Pancreas (tissue), 10 donors: ENCODE measurements around the gene ZDHHC14. TPM values are rescaled to one million over a fixed set of nuclear protein-coding genes. Genes with fewer than 3 reads are reported as not detected.
A peak's percentile ranks its signal among the peaks of the same experiment; 100 is the strongest.

Experiments
- ATAC-seq, 4 donors: fragments of 200-7000 bp; cut with Tn5 transposase; one replicate each; pipeline versions ENCODE4 v1.8.0 to v1.9.1; 2020; ENCODE audit warnings: mild to moderate bottlenecking in 4 of 4, moderate library complexity in 4 of 4
- DNase-seq, 6 donors: peaks; one replicate each; pipeline ENCODE4 v3.0.0-alpha.2; 2020
- FAIRE-seq: peaks from 2 replicates; lab custom pipeline; 2012; peaks lifted over from hg19 to GRCh38; lab: Jason Lieb, UNC
- H3K27ac ChIP-seq, 4 donors: fragments of 200-600 bp; sonication (generic); 1 replicate in 3 of 4; 2 replicates in 1 of 4; pipeline versions ENCODE4 v1.5.0 to v1.8.0; 2020
- H3K27me3 ChIP-seq, 4 donors: fragments of 200-600 bp; one replicate each; pipeline ENCODE4 v1.8.0; 2021
- H3K36me3 ChIP-seq, 3 donors: fragments of 200-600 bp; sonication (generic) in 1 of 3; one replicate each; pipeline versions ENCODE4 v1.5.0 to v1.8.0; 2020 to 2021
- H3K4me1 ChIP-seq, 3 donors: fragments of 200-600 bp; one replicate each; pipeline ENCODE4 v1.8.0; 2021
- H3K4me3 ChIP-seq, 4 donors: fragments of 200-600 bp; sonication (generic) in 2 of 4; one replicate each; pipeline versions ENCODE4 v1.5.0 to v1.8.0; 2020 to 2021
- H3K9me3 ChIP-seq, 4 donors: fragments of 200-600 bp; one replicate each; pipeline ENCODE4 v1.8.0; 2021
- WGBS, 2 donors: extraction: QIAGEN DNeasy Blood & Tissue Kit; methylation state at CpG; one replicate each; pipeline ENCODE4 v1.1.7; 2013; 5-methylcytosine and 5-hydroxymethylcytosine counted together
- intact Hi-C, 3 donors: fragments of 100-400 bp; cut with DNase I; formaldehyde crosslinking; loops; one replicate each; pipeline versions ENCODE4 v1.11.1 to v1.14.2; 2022
- polyA plus RNA-seq, 2 donors: library from polyadenylated mRNA; stranded (reverse); fragments of 200-250 nt; gene quantifications; one replicate each; pipeline ENCODE4 v1.2.3, GENCODE V29; 2013
- total RNA-seq, 6 donors: library from RNA; stranded (reverse); fragmentation: NEBNext Ultra II Directional in 4 of 6; extraction: Animal tissue kit (Norgen Biotek cat#: 25700) in 4 of 6; gene quantifications; one replicate each; pipeline versions ENCODE4 v1.2.1 to v1.2.4, GENCODE V29; 2021 to 2023
- TF ChIP-seq, protein P1 (sequence below), 4 donors: fragments of 200-600 bp; sonication (generic) in 3 of 4; IDR thresholded peaks; one replicate each; pipeline versions ENCODE4 v1.5.0 to v1.8.0; 2021; ENCODE audit warnings: antibody characterized with exemption in 4 of 4
- donor health status: healthy with polysubstance abuse.
- donor health status: DM: no; HTN: no; CAD: no; lungs with moderate emphysema.
- donor health status: DM: no; HTN: no; CAD: no.
- donor health status: control.
- donor health status: control.
- donor health status: Bipolar disorder and iron deficiency.
- donor health status: DM: yes; HTN: yes; CAD: no.
- donor health status: DM: no; HTN: no; CAD: no.
- donor health status: DM: no; HTN: no; CAD: no.
- donor health status: DM: yes; HTN: yes; CAD: no.

The ZDHHC14 gene
- total and polyA plus RNA-seq, 8 donors = 3.1 to 9.9 (median 4.5) TPM

DNA sequence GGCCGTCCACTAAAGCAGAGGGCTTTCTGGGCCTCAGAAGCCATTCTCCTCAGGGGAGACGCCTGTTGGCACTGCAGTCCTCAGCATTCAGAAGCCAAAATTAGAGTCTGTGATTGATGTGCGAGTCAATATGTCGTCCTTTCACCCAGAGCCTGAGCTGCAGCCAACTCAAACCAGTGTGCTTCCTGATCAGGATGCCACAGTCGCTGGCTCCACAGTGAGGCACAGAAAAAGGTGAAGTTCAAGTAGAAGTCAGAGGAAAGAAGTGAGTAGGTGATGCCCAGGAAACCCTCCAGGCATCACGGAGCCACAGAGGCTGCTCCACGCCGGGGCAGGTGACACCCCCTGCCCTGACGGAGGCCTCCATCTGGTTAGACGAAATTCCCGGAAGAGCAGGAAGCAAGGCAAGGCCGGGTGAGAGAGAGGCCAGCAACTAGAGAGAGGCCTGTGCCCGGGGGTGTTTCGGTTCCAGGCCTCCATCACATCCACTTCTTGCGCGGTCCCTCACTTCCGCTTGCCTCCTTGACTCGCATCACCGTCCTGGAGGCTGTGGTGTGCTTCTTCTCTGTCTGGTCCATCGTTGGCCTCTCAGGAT lies 264.3 kb downstream of the ZDHHC14 start:
- no peaks in the 10 kb centered on the region for H3K36me3 ChIP-seq
- TF ChIP-seq, protein P1, sequence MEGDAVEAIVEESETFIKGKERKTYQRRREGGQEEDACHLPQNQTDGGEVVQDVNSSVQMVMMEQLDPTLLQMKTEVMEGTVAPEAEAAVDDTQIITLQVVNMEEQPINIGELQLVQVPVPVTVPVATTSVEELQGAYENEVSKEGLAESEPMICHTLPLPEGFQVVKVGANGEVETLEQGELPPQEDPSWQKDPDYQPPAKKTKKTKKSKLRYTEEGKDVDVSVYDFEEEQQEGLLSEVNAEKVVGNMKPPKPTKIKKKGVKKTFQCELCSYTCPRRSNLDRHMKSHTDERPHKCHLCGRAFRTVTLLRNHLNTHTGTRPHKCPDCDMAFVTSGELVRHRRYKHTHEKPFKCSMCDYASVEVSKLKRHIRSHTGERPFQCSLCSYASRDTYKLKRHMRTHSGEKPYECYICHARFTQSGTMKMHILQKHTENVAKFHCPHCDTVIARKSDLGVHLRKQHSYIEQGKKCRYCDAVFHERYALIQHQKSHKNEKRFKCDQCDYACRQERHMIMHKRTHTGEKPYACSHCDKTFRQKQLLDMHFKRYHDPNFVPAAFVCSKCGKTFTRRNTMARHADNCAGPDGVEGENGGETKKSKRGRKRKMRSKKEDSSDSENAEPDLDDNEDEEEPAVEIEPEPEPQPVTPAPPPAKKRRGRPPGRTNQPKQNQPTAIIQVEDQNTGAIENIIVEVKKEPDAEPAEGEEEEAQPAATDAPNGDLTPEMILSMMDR (IDR thresholded peaks at IDR 0.05) = no peak
- WGBS, 2 donors = 80 to 82% methylated on average over 20 of the region's 20 CpGs
- peak in 1 of 6 donors; percentile 20 for DNase-seq
- no peak for FAIRE-seq
- H3K27ac ChIP-seq = no peak overlapping the region
- peak in 1 of 4 donors; percentile 18 for ATAC-seq
- no peaks in the 10 kb centered on the region for H3K27me3 ChIP-seq
- H3K4me3 ChIP-seq = no peak overlapping the region
- intact Hi-C loops = no loop called here
- H3K4me1 ChIP-seq = no peaks in the 10 kb centered on the region
- no peaks in the 10 kb centered on the region for H3K9me3 ChIP-seq

DNA sequence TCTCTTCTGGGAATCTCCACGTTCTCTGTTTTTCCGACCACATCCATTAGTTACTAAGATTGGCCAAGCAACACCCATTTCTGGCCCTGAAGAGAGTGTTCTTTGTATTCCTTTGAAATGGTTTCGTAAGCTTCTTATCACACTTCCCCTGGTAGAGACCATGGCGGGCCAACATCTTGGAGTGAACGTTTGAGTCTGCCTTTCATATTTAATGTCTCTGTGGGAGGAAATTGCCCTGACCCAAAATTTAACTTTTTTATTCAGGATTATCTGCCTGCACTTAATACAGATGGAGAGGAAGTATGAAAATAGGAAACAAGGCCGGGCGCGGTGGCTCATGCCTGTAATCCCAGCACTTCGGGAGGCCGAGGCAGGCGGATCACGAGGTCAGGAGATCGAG lies 265.0 kb downstream of the ZDHHC14 start:
- Histone ChIP-seq H3K4me3 (no peak overlapping the region), H3K36me3 (no peaks in the 10 kb centered on the region), H3K9me3 (no peaks in the 10 kb centered on the region), H3K27ac (no peak overlapping the region), H3K4me1 (no peaks in the 10 kb centered on the region), H3K27me3 (no peaks in the 10 kb centered on the region)
- no peak for ATAC-seq
- intact Hi-C loops = no loop called here
- WGBS, 2 donors = 86 to 92% methylated on average over 13 of the region's 13 CpGs
- FAIRE-seq = no peak
- DNase-seq = no peak
- TF ChIP-seq, protein P1 (IDR thresholded peaks at IDR 0.05) = no peak

- DNase-seq = peak in 1 of 6 donors; percentile 35
- Histone ChIP-seq H3K36me3 (no peaks in the 10 kb centered on the region), H3K9me3 (no peaks in the 10 kb centered on the region), H3K27ac (no peak overlapping the region), H3K27me3 (no peaks in the 10 kb centered on the region), H3K4me1 (no peaks in the 10 kb centered on the region), H3K4me3 (no peak overlapping the region)
- FAIRE-seq = no peak
- TF ChIP-seq, protein P1 (IDR thresholded peaks at IDR 0.05) = no peak
- ATAC-seq = no peak
- intact Hi-C loops = no loop called here
- WGBS, 2 donors = 92 to 94% methylated on average over 23 of the region's 23 CpGs
These were observed 266.4 kb downstream of the ZDHHC14 start for GRCh38 chr6:157647261-157647915.

- intact Hi-C loops = no loop called here
- H3K4me3 ChIP-seq = no peak overlapping the region
- peak in 1 of 6 donors; percentile 28 for DNase-seq
- H3K9me3 ChIP-seq = no peaks in the 10 kb centered on the region
- TF ChIP-seq, protein P1 (IDR thresholded peaks at IDR 0.05) = no peak
- no peaks in the 10 kb centered on the region for H3K4me1 ChIP-seq
- H3K36me3 ChIP-seq = no peaks in the 10 kb centered on the region
- no peak for ATAC-seq
- no peak overlapping the region for H3K27ac ChIP-seq
- H3K27me3 ChIP-seq = no peaks in the 10 kb centered on the region
- no peak for FAIRE-seq
- 95 to 97% methylated on average over 5 of the region's 5 CpGs for WGBS, 2 donors
These were observed 267.6 kb downstream of the ZDHHC14 start for GRCh38 chr6:157648561-157648960.
